HepG2 (cell line): ENCODE data around the gene RRAD. TPM values are rescaled to one million over a fixed set of nuclear protein-coding genes. Genes with fewer than 3 reads are reported as not detected.
A peak's percentile ranks its signal among the peaks of the same experiment; 100 is the strongest.

ENCODE experiments used
- ATM ChIP-seq: fragments of 450-650 bp; IDR thresholded peaks from 2 replicates; pipeline ENCODE4 v1.7.1; 2017; ENCODE audit warnings: mild to moderate bottlenecking, borderline replicate concordance
- CCDC6 ChIP-seq: sonication (generic); formaldehyde crosslinking; IDR thresholded peaks from 2 replicates; pipeline ENCODE4 v1.8.1; 2022; ENCODE audit warnings: mild to moderate bottlenecking, missing genetic modification reagents, moderate library complexity
- EZH2 ChIP-seq: conservative IDR thresholded peaks from 2 replicates; pipeline ENCODE4 v1.6.1; 2012; ENCODE audit warnings: mild to moderate bottlenecking, low read depth, low read length, moderate library complexity
- FOXJ3 ChIP-seq: sonication (generic); formaldehyde crosslinking; IDR thresholded peaks from 2 replicates; pipeline ENCODE4 v1.4.0; 2020; ENCODE audit warnings: missing genetic modification reagents, mild to moderate bottlenecking, borderline replicate concordance
- HDAC6 ChIP-seq: fragments of 200-600 bp; sonication (generic); IDR thresholded peaks from 2 replicates; pipeline ENCODE4 v1.7.0; 2017; ENCODE audit warnings: mild to moderate bottlenecking, antibody characterized with exemption, low read length, low read depth
- IRF1 ChIP-seq: sonication (generic); formaldehyde crosslinking; IDR thresholded peaks from 2 replicates; pipeline ENCODE4 v1.4.0; 2020; ENCODE audit warnings: low read depth, mild to moderate bottlenecking, missing genetic modification reagents
- MXD1 ChIP-seq: sonication (generic); formaldehyde crosslinking; IDR thresholded peaks from 2 replicates; pipeline ENCODE4 v1.4.0; 2020; ENCODE audit warnings: mild to moderate bottlenecking, missing genetic modification reagents
- MYPOP ChIP-seq: sonication (generic); formaldehyde crosslinking; IDR thresholded peaks from 2 replicates; pipeline ENCODE4 v1.8.1; 2023; ENCODE audit warnings: mild to moderate bottlenecking, moderate library complexity, missing genetic modification reagents
- RFXANK ChIP-seq: IDR thresholded peaks from 2 replicates; pipeline ENCODE4 v1.6.1; 2016
- SAP130 ChIP-seq: IDR thresholded peaks from 2 replicates; pipeline ENCODE4 v1.6.1; 2016; ENCODE audit warnings: low read depth
- SPEN ChIP-seq: sonication (generic); formaldehyde crosslinking; IDR thresholded peaks from 2 replicates; pipeline ENCODE4 v1.5.1; 2020; ENCODE audit warnings: low read depth, mild to moderate bottlenecking, missing genetic modification reagents
- SRSF4 ChIP-seq: fragments of 200-400 bp; formaldehyde crosslinking; IDR thresholded peaks from one replicate; pipeline ENCODE4 v1.6.1; 2018; ENCODE audit warnings: mild to moderate bottlenecking, low read depth, low read length, moderate library complexity; ENCODE audit not compliant: poor library complexity, severe bottlenecking
- YEATS2 ChIP-seq: sonication (generic); formaldehyde crosslinking; IDR thresholded peaks from 2 replicates; pipeline ENCODE4 v1.4.0; 2020; ENCODE audit warnings: missing genetic modification reagents, borderline replicate concordance
- ZBTB7B ChIP-seq: sonication (generic); formaldehyde crosslinking; IDR thresholded peaks from 2 replicates; pipeline ENCODE4 v1.4.0; 2020; ENCODE audit warnings: missing genetic modification reagents
- ZFP90 ChIP-seq: sonication (generic); formaldehyde crosslinking; IDR thresholded peaks from 2 replicates; pipeline ENCODE4 v1.8.0; 2022; ENCODE audit warnings: missing genetic modification reagents, mild to moderate bottlenecking, inconsistent platforms, borderline replicate concordance
- ZNF124 ChIP-seq: sonication (generic); formaldehyde crosslinking; IDR thresholded peaks from 2 replicates; pipeline ENCODE4 v1.4.0; 2020; ENCODE audit warnings: missing genetic modification reagents
- ZNF207 ChIP-seq: fragments of 450-650 bp; IDR thresholded peaks from 2 replicates; pipeline ENCODE4 v1.6.1; 2016; ENCODE audit warnings: antibody characterized with exemption, borderline replicate concordance
- ZNF333 ChIP-seq: sonication (generic); formaldehyde crosslinking; IDR thresholded peaks from 2 replicates; pipeline ENCODE4 v1.4.0; 2020; ENCODE audit warnings: mild to moderate bottlenecking, missing genetic modification reagents, borderline replicate concordance
- ZNF550 ChIP-seq: sonication (generic); formaldehyde crosslinking; IDR thresholded peaks from 2 replicates; pipeline ENCODE4 v1.4.0; 2020; ENCODE audit warnings: mild to moderate bottlenecking, missing genetic modification reagents, borderline replicate concordance
- ZNF567 ChIP-seq: sonication (generic); formaldehyde crosslinking; IDR thresholded peaks from 2 replicates; pipeline ENCODE4 v1.8.1; 2023; ENCODE audit warnings: mild to moderate bottlenecking, missing genetic modification reagents, borderline replicate concordance
- ZNF792 ChIP-seq: IDR thresholded peaks from 2 replicates; pipeline ENCODE4 v1.6.1; 2016
- ZNF816 ChIP-seq: sonication (generic); formaldehyde crosslinking; IDR thresholded peaks from 2 replicates; pipeline ENCODE4 v1.8.0; 2022; ENCODE audit warnings: missing genetic modification reagents, mild to moderate bottlenecking, borderline replicate concordance
- ZNF891 ChIP-seq: sonication (generic); formaldehyde crosslinking; IDR thresholded peaks from 2 replicates; pipeline ENCODE4 v1.5.0; 2020; ENCODE audit warnings: mild to moderate bottlenecking, missing genetic modification reagents
- polyA plus RNA-seq, 8 experiments: library from polyadenylated mRNA; depleted of rRNA in 3 of 8; stranded (reverse) in 7 of 8; unstranded in 1 of 8; fragments of >200 nt; fragmentation: Illumina TruSeq in 4 of 8; extraction: Trizol in 4 of 8; gene quantifications; 2 replicates each; pipeline versions ENCODE4 v1.2.1 to v1.2.3, GENCODE V29; 2011 to 2016; ENCODE audit warnings: low read depth in 4 of 8, missing spikeins in 1 of 8, mixed read lengths in 1 of 8; ENCODE audit not compliant: insufficient read depth in 1 of 8
- total RNA-seq, 5 experiments: library from RNA; depleted of rRNA; stranded (reverse); fragments of >200 nt; fragmentation: Illumina TruSeq; extraction: Trizol; gene quantifications; 2 replicates each; pipeline ENCODE4 v1.2.3, GENCODE V29; 2016; ENCODE audit warnings: low read depth in 1 of 5
- TF ChIP-seq, protein P1 (sequence below): IDR thresholded peaks from 2 replicates; pipeline ENCODE4 v1.6.1; 2016; ENCODE audit warnings: mild to moderate bottlenecking
- TF ChIP-seq, protein P2 (sequence below): sonication (generic); formaldehyde crosslinking; IDR thresholded peaks from 2 replicates; pipeline ENCODE4 v1.5.0; 2020; ENCODE audit warnings: missing genetic modification reagents
- TF ChIP-seq, protein P3 (sequence below): sonication (generic); formaldehyde crosslinking; IDR thresholded peaks from 2 replicates; pipeline ENCODE4 v1.8.0; 2022; ENCODE audit warnings: missing genetic modification reagents, low read depth, mild to moderate bottlenecking, borderline replicate concordance

Gene RRAD
- total and polyA plus RNA-seq, 2 of the 13 experiments (the other 11 are each of a cell fraction or from before 2014, with no cell fraction given): 0.80 to 1.1 TPM

- TF ChIP-seq, protein P1, sequence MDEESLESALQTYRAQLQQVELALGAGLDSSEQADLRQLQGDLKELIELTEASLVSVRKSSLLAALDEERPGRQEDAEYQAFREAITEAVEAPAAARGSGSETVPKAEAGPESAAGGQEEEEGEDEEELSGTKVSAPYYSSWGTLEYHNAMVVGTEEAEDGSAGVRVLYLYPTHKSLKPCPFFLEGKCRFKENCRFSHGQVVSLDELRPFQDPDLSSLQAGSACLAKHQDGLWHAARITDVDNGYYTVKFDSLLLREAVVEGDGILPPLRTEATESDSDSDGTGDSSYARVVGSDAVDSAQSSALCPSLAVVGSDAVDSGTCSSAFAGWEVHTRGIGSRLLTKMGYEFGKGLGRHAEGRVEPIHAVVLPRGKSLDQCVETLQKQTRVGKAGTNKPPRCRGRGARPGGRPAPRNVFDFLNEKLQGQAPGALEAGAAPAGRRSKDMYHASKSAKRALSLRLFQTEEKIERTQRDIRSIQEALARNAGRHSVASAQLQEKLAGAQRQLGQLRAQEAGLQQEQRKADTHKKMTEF (CRISPR knock-in tag): no peak; the same call in 1 of the 2 replicates
- no peak for TF ChIP-seq ZNF792
- TF ChIP-seq ZNF891 (CRISPR knock-in tag): no peak
- TF ChIP-seq YEATS2 (CRISPR knock-in tag): 0 out of 2 replicates have a peak, but pooled peaks have one; percentile 37
- no peak for TF ChIP-seq CCDC6
- no peak for TF ChIP-seq ZNF816 (CRISPR knock-in tag)
- no peak for TF ChIP-seq ZNF567 (CRISPR knock-in tag)
- no peak for TF ChIP-seq HDAC6
- TF ChIP-seq ZNF207: no peak
- TF ChIP-seq ZNF550 (CRISPR knock-in tag): no peak
- TF ChIP-seq ZNF124: no peak
- no peak for TF ChIP-seq ATM
- TF ChIP-seq ZFP90: 0 out of 2 replicates have a peak, but pooled peaks have one; percentile 26
- TF ChIP-seq, protein P2, sequence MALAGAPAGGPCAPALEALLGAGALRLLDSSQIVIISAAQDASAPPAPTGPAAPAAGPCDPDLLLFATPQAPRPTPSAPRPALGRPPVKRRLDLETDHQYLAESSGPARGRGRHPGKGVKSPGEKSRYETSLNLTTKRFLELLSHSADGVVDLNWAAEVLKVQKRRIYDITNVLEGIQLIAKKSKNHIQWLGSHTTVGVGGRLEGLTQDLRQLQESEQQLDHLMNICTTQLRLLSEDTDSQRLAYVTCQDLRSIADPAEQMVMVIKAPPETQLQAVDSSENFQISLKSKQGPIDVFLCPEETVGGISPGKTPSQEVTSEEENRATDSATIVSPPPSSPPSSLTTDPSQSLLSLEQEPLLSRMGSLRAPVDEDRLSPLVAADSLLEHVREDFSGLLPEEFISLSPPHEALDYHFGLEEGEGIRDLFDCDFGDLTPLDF (CRISPR knock-in tag): no peak
- TF ChIP-seq SAP130: peak; percentile 38; the same call in 1 of the 2 replicates
- TF ChIP-seq, protein P3, sequence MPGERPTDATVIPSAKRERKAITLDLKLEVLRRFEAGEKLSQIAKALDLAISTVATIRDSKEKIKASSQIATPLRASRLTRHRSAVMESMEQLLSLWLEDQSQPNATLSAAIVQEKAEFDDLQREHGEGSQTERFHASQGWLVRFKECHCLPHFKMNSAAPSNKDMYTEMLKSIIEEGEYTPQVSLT (CRISPR knock-in tag): no peak
- TF ChIP-seq RFXANK (CRISPR knock-in tag): no peak
- no peak for TF ChIP-seq FOXJ3 (CRISPR knock-in tag)
- TF ChIP-seq MYPOP (CRISPR knock-in tag): 0 out of 2 replicates have a peak, but pooled peaks have one; percentile 21
- no peak for TF ChIP-seq ZBTB7B (CRISPR knock-in tag)
- TF ChIP-seq SPEN (CRISPR knock-in tag): no peak
- no peak for TF ChIP-seq EZH2
- TF ChIP-seq ZNF333: no peak
- TF ChIP-seq MXD1: no peak
- TF ChIP-seq SRSF4: no peak
- no peak for TF ChIP-seq IRF1 (CRISPR knock-in tag)
Measured at GRCh38 chr16:66947302-66948065, 22.1 kb upstream of the RRAD start (continued).
